NB4 (cell line): ENCODE measurements around the gene COPG2.

ENCODE experiments used
- DNase-seq: peaks from one replicate; pipeline ENCODE4 v3.0.0; 2010; ENCODE audit warnings: low read depth
- H3K4me3 ChIP-seq: one replicate; pipeline ENCODE4 v1.5.1; 2011; ENCODE audit warnings: mild to moderate bottlenecking, low read depth, low read length, moderate library complexity
- MYC ChIP-seq: IDR thresholded peaks from 2 replicates; pipeline ENCODE4 v1.6.1; 2011; ENCODE audit warnings: low read depth, low read length
- POLR2A ChIP-seq: IDR thresholded peaks from 2 replicates; pipeline ENCODE4 v1.6.1; 2011; ENCODE audit warnings: mild to moderate bottlenecking; ENCODE audit not compliant: insufficient read length; ENCODE audit errors: extremely low read depth
- TF ChIP-seq, protein P1 (sequence below): IDR thresholded peaks from 2 replicates; pipeline ENCODE4 v1.6.1; 2011; ENCODE audit warnings: low read depth, low read length
- TF ChIP-seq, protein P2 (sequence below): IDR thresholded peaks from one replicate; pipeline ENCODE4 v1.5.1; 2012; ENCODE audit warnings: low read depth, low read length

The COPG2 gene

DNA sequence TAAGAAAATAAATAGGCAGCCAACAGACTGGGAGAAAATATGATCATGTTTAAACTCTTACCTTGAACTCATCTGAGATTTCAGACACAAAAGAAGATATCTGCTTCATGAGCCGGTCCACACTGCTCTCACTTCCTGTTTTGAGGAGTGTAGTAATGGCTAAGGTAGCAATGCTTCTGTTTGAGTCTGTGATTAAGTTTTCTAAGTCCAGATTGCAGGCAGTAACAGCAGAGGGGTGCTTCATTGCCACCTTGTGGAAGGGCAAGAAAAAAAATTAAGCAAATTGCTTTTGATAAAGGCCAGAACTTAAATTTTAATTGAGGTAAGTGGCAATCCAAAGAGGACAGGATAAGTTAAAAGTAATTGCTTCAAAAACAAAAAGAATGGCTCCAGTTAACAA, 107.6 kb downstream of the COPG2 start:
- peak; percentile 79 for DNase-seq
- TF ChIP-seq, protein P1, sequence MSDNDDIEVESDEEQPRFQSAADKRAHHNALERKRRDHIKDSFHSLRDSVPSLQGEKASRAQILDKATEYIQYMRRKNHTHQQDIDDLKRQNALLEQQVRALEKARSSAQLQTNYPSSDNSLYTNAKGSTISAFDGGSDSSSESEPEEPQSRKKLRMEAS, result no peak
- TF ChIP-seq, protein P2, sequence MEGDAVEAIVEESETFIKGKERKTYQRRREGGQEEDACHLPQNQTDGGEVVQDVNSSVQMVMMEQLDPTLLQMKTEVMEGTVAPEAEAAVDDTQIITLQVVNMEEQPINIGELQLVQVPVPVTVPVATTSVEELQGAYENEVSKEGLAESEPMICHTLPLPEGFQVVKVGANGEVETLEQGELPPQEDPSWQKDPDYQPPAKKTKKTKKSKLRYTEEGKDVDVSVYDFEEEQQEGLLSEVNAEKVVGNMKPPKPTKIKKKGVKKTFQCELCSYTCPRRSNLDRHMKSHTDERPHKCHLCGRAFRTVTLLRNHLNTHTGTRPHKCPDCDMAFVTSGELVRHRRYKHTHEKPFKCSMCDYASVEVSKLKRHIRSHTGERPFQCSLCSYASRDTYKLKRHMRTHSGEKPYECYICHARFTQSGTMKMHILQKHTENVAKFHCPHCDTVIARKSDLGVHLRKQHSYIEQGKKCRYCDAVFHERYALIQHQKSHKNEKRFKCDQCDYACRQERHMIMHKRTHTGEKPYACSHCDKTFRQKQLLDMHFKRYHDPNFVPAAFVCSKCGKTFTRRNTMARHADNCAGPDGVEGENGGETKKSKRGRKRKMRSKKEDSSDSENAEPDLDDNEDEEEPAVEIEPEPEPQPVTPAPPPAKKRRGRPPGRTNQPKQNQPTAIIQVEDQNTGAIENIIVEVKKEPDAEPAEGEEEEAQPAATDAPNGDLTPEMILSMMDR, result peak; percentile 19
- TF ChIP-seq MYC (no peak), POLR2A (no peak)
- no peak overlapping the region for H3K4me3 ChIP-seq

DNA sequence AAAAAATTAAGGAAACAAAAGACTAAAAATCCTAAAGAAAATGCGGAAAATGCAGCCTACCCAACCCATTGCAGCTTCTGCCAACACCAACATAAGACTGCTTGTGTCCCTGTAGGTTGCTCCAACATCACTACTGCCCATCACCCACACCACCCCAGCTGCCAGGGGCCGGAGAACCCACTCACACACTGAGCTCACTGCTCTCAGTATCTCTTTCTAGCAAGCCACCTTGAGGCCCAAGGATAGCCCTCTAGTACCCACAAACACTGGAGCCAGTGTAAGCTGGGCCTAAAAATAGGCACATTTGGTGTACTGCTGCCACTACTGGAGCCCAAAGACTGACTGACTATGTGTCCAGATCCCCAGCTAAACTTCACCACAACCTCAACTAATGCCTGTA, 109.4 kb downstream of the COPG2 start:
- TF ChIP-seq, protein P1, result no peak
- TF ChIP-seq POLR2A (no peak), MYC (no peak)
- TF ChIP-seq, protein P2, result no peak
- H3K4me3 ChIP-seq, result no peak overlapping the region

DNA sequence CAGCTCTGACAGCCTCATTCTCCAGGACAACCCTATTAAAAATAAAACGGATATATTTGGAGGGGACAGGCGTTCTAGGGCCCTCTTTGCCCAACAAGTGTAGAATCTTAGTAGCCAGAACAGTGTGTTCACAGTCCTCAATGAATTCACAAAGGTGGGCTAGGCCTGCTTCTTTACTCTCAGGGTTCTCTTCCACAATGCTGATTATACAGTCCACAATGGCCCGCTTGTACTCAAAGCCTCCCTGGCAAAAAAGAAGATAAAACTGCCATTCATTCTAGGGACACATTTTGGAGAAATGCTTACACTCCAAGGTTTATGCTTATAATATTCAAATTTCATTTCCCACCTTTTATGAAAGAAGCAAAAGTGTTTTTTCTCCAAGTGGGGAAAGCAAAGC, 114.1 kb downstream of the COPG2 start:
- no peak for DNase-seq
- no peak overlapping the region for H3K4me3 ChIP-seq
- TF ChIP-seq, protein P2, result no peak
- TF ChIP-seq, protein P1, result no peak
- TF ChIP-seq MYC, result no peak
- TF ChIP-seq POLR2A, result no peak

More for the DNA sequence above, 109.4 kb downstream of the COPG2 start:
- DNase-seq, result no peak

DNA sequence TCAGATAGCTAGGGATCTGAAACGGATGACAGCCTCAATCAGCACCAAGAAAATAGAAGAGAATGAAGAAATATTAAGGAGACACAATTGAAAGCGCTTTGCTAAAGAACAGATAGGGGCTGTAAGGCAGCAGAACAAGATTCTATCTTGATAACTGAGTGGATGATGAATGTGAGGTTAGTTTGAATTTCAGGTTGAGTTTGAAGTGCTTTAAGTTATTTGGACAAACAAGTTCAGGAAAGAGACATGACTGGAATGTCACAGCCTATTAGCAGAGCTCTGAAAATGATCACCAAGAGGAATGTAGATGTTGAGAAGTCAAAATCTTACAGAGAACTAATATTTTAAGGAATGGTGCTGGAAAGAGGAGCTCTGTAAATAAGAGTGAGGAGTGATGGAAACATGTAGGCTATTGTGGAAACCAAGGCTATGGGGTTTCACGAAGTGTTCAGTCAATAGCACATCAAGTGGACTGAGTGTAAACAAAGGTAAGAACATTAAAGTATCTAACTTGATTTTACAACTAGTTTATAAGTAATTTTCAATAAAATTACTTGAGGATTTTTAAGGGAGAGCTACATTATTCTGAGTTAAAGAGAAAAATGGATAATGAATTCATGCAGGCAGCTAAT, 115.0 kb downstream of the COPG2 start:
- no peak overlapping the region for H3K4me3 ChIP-seq
- no peak for DNase-seq
- TF ChIP-seq, protein P1, result no peak
- no peak for TF ChIP-seq MYC
- TF ChIP-seq POLR2A, result no peak
- TF ChIP-seq, protein P2, result no peak

DNA sequence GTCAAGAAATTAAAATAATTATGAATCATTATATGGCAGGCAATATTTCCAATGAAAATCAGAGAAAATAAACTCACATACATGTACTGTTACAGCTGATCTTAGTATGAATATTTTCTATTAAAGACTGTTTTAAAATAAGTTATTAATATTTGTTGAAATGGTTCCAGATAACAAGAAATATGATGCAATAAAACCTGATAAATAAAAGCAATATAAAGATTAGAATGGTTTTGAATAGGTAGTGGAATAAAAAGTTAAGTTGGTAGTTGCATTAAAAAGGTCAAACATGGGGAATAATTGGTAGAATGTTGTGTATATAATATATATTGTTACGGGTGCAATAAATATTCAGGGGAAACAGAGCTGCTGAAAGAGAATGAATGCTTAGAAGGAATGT, 124.2 kb downstream of the COPG2 start:
- DNase-seq, result no peak
- H3K4me3 ChIP-seq, result no peak overlapping the region
- TF ChIP-seq MYC (no peak), POLR2A (no peak)
- TF ChIP-seq, protein P1, result no peak
- TF ChIP-seq, protein P2, result no peak
